Thoracic aorta (tissue), 2 donors: Measurements from ENCODE around the gene SHCBP1. TPM values are rescaled to one million over a fixed set of nuclear protein-coding genes. Genes with fewer than 3 reads are reported as not detected.

Experiments
- ATAC-seq: fragments of 150-250 bp; one replicate; pipeline ENCODE4 v1.8.0; 2017; ENCODE audit warnings: low read depth; ENCODE audit not compliant: insufficient number of reproducible peaks, low FRiP score
- DNase-seq: peaks from one replicate; pipeline ENCODE4 v3.0.0-alpha.2; 2020; ENCODE audit warnings: low spot score
- H3K27ac ChIP-seq, 2 donors: fragments of 200-600 bp; sonication (generic); 1 replicate in 1 of 2; 2 replicates in 1 of 2; pipeline ENCODE4 v1.5.1; 2016; ENCODE audit warnings: mild to moderate bottlenecking in 2 of 2, moderate library complexity in 2 of 2
- H3K27me3 ChIP-seq: fragments of 200-600 bp; sonication (generic); replicated peaks from 2 replicates; pipeline ENCODE4 v1.6.0; 2016; ENCODE audit warnings: mild to moderate bottlenecking; ENCODE audit not compliant: insufficient read depth
- H3K36me3 ChIP-seq: fragments of 200-600 bp; sonication (generic); one replicate; pipeline ENCODE4 v1.5.1; 2016
- H3K4me1 ChIP-seq, 2 donors: fragments of 200-600 bp; sonication (generic); 1 replicate in 1 of 2; 2 replicates in 1 of 2; pipeline versions ENCODE4 v1.5.1 to v1.6.0; 2016; ENCODE audit warnings: low read depth in 2 of 2, mild to moderate bottlenecking in 1 of 2; ENCODE audit not compliant: control insufficient read depth in 1 of 2
- H3K4me3 ChIP-seq: fragments of 200-600 bp; sonication (generic); 2 replicates; pipeline ENCODE4 v1.5.1; 2016; ENCODE audit warnings: mild to moderate bottlenecking
- H3K9me3 ChIP-seq: fragments of 200-600 bp; sonication (generic); 2 replicates; pipeline ENCODE4 v1.5.1; 2016
- total RNA-seq, 2 donors: library from RNA; depleted of rRNA; stranded (reverse); fragments of >200 nt; gene quantifications; one replicate each; pipeline versions ENCODE4 v1.1.0 to v1.2.3, GENCODE V29; 2016
- TF ChIP-seq, protein P1 (sequence below): fragments of 200-600 bp; sonication (generic); IDR thresholded peaks from one replicate; pipeline ENCODE4 v1.5.1; 2019; ENCODE audit warnings: antibody characterized with exemption

SHCBP1 gene
- total RNA-seq, 2 donors from 2014 or later = 0.49 to 0.54 TPM

GRCh38 chr16:46583036-46583435 is 38.1 kb downstream of the SHCBP1 start:
- TF ChIP-seq, protein P1, sequence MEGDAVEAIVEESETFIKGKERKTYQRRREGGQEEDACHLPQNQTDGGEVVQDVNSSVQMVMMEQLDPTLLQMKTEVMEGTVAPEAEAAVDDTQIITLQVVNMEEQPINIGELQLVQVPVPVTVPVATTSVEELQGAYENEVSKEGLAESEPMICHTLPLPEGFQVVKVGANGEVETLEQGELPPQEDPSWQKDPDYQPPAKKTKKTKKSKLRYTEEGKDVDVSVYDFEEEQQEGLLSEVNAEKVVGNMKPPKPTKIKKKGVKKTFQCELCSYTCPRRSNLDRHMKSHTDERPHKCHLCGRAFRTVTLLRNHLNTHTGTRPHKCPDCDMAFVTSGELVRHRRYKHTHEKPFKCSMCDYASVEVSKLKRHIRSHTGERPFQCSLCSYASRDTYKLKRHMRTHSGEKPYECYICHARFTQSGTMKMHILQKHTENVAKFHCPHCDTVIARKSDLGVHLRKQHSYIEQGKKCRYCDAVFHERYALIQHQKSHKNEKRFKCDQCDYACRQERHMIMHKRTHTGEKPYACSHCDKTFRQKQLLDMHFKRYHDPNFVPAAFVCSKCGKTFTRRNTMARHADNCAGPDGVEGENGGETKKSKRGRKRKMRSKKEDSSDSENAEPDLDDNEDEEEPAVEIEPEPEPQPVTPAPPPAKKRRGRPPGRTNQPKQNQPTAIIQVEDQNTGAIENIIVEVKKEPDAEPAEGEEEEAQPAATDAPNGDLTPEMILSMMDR = no peak
- Histone ChIP-seq H3K4me3 (no peak overlapping the region), H3K4me1 (no peaks in the 10 kb centered on the region), H3K27ac (no peak overlapping the region), H3K36me3 (no peaks in the 10 kb centered on the region), H3K9me3 (no peaks in the 10 kb centered on the region), H3K27me3 (no peaks in the 10 kb centered on the region)
- no peak for ATAC-seq
- DNase-seq = no peak

GRCh38 chr16:46582313-46582712 is 38.9 kb downstream of the SHCBP1 start:
- H3K4me1 ChIP-seq = no peaks in the 10 kb centered on the region
- ATAC-seq (no peak), DNase-seq (no peak)
- TF ChIP-seq, protein P1 = no peak
- H3K27ac ChIP-seq = no peak overlapping the region
- no peak overlapping the region for H3K4me3 ChIP-seq
- H3K36me3 ChIP-seq = no peaks in the 10 kb centered on the region
- H3K9me3 ChIP-seq = no peaks in the 10 kb centered on the region
- H3K27me3 ChIP-seq = no peaks in the 10 kb centered on the region

DNA sequence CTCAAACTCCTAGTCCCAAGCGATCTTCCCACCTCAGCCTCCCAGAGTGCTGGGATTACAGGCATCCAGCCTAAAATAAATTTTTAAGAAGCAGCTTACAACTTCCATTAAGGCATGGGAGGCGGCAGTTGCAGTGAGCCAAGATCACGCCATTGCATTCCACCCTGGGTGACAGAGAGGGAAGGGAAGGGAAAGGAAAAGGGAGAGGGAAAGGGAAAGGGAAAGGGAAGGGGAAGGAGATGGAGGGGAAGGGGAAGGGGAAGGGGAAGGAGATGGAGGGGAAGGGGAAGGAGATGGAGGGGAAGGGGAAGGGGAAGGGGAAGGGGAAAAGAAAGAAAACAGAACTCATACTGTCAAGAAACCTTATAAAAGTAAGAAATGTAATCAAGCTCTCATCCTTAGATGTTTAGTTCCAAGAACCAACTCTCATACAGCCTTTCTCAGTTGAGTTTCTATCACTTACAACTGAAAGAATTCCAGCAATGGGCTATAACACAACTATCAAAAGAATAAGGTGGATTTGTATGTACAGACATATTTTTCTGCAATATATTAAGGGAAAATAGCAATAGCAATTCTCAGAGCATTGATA is 43.1 kb downstream of the SHCBP1 start:
- no peak for DNase-seq

GRCh38 chr16:46573834-46574159 is 47.4 kb downstream of the SHCBP1 start:
- Histone ChIP-seq H3K4me3 (no peak overlapping the region), H3K4me1 (no peaks in the 10 kb centered on the region), H3K9me3 (no peaks in the 10 kb centered on the region), H3K27ac (no peak overlapping the region), H3K36me3 (no peaks in the 10 kb centered on the region), H3K27me3 (no peaks in the 10 kb centered on the region)
- ATAC-seq (no peak), DNase-seq (no peak)
- TF ChIP-seq, protein P1 = no peak

More for the DNA sequence above, 43.1 kb downstream of the SHCBP1 start:
- H3K27ac ChIP-seq = no peak overlapping the region
- H3K36me3 ChIP-seq = no peaks in the 10 kb centered on the region
- no peaks in the 10 kb centered on the region for H3K27me3 ChIP-seq
- no peaks in the 10 kb centered on the region for H3K4me1 ChIP-seq
- no peaks in the 10 kb centered on the region for H3K9me3 ChIP-seq
- H3K4me3 ChIP-seq = no peak overlapping the region
- TF ChIP-seq, protein P1 = no peak
- no peak for ATAC-seq

GRCh38 chr16:46573008-46573833 is 48.0 kb downstream of the SHCBP1 start:
- TF ChIP-seq, protein P1 = no peak
- no peak for ATAC-seq
- Histone ChIP-seq H3K36me3 (no peaks in the 10 kb centered on the region), H3K27me3 (no peaks in the 10 kb centered on the region), H3K4me1 (no peaks in the 10 kb centered on the region), H3K9me3 (no peaks in the 10 kb centered on the region), H3K4me3 (no peak overlapping the region), H3K27ac (no peak overlapping the region)
- no peak for DNase-seq
